ENCODE results near the gene SH3BP4. TPM values are rescaled to one million over a fixed set of nuclear protein-coding genes. Genes with fewer than 3 reads are reported as not detected.

The SH3BP4 gene
- total and polyA plus RNA-seq, 4 donors, result 4.1 to 18.4 (median 12.2) TPM

DNA sequence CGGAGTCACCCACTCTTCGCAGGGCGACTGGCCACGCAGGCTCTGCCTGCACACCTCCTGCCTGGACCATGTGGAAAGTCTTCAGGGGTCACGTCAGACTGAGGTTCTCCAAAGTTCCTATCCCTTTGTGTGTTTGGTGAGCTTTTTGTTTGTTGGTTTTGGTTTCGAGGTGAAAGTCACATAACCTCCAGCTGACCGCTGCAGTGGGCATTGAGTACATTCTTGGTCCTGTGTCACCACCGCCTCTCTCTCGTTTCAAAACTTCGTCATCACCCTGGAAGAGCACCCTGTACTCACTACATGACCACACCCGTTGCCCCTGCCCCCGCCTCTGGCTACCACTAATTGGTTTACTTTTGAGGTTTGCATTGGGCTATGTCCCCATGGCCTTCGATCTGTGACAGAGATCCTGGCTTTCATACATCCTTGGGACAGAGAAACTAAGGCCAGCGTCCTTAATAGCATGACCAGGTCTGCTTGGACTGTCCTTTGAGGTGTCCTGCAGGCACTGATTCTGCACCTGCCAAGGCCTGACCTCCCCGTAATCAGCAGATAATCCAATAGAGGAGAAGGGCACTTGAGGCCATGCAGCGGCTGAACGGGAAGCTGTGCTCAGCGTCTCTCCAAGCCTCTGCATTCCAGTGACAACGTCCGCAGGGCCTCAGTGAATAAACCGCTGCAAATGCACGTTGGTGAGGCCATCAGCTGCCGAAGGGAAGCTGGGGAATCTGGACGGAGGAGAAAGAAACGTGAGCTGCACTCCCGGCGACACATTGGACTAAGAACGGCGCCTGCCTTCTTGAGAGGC is 46.8 kb downstream of the SH3BP4 start (continued):
- TF ChIP-seq ZBTB33 (IDR thresholded peaks at IDR 0.05) (peak; percentile 85), GABPA (IDR thresholded peaks at IDR 0.05 in 1 of 2, conservative IDR thresholded peaks at IDR 0.05 in 1 of 2) (peak in 1 of 2 donors; percentile 58), MAX (IDR thresholded peaks at IDR 0.05) (peak; percentile 86), SP1 (IDR thresholded peaks at IDR 0.05) (peak; percentile 98), FOXA1 (IDR thresholded peaks at IDR 0.05) (peak; percentile 73), ATF3 (IDR thresholded peaks at IDR 0.05) (peak; percentile 74), YY1 (IDR thresholded peaks at IDR 0.05) (peak; percentile 84), RXRA (IDR thresholded peaks at IDR 0.05) (peak; percentile 97 to 99), FOXA2 (IDR thresholded peaks at IDR 0.05) (no peak), HNF4G (IDR thresholded peaks at IDR 0.05) (peak; percentile 73)

DNA sequence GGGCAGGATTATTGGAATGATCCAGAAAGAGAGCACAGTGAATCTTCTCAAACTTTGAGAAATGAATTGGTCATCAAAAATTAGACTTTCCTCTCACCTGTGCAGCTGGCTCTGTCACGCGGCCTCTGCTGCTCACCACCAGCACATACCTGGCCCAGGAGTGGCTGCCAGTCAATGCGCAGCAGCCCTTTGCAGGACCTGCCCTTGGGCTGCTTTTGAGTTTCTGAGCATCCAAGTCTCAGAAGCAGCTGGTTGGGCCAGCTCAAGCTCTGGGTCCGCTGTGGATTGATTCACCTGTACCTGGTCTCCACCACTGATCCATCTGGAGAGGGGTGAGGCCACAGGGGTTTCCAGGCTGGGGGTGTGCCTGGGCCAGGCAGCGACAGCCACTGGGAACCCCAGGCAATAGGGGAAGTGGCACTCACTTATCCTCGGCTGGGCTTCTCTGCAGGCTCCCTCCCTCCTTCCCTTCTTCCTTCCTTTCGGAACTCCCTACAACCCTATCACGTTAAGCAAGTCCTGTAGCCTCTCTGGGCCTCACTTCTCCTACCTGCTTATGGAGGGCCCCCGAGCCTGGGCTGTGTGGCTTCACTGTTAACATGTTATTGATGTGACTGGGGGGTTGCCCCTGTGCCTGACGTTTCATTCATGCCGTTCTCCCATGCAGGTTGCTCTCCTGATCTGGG is 48.1 kb downstream of the SH3BP4 start:
- peak overlapping the region in 1 of 2 donors; percentile 82 for H3K9ac ChIP-seq (ENCODE audit: low read depth in 1 of 2, low read length in 2 of 2)
- H3K9me3 ChIP-seq (ENCODE audit: control insufficient read depth in 4 of 4, low read length in 3 of 4), result no peaks in the 10 kb centered on the region
- H3K27me3 ChIP-seq (ENCODE audit: control insufficient read depth in 4 of 4, insufficient read depth in 4 of 4, low read length in 3 of 4), result no peaks in the 10 kb centered on the region
- H3K36me3 ChIP-seq (ENCODE audit: control insufficient read depth in 4 of 4, insufficient read depth in 3 of 4, low read depth in 1 of 4, low read length in 3 of 4), result peaks cover 0 to 2% (median 0%) of the 10 kb centered on the region in 4 donors
- no peak for DNase-seq (ENCODE audit: low spot score)
- peak overlapping the region; percentile 92 to 97 for H3K27ac ChIP-seq (ENCODE audit: low read depth in 1 of 2, low read length in 2 of 2)
- WGBS, result 69% methylated on average over 11 of the region's 11 CpGs
- no peak overlapping the region for H3K4me3 ChIP-seq (ENCODE audit: low read depth in 1 of 3, low read length in 3 of 3)
- H3K4me1 ChIP-seq (ENCODE audit: control insufficient read depth in 4 of 4, insufficient read depth in 4 of 4, low read length in 3 of 4), result peaks cover 29 to 69% (median 47%) of the 10 kb centered on the region in 4 donors
- TF ChIP-seq EGR1 (IDR thresholded peaks at IDR 0.05; ENCODE audit: low read depth in 2 of 2) (no peak), FOXA2 (IDR thresholded peaks at IDR 0.05) (no peak), HNF4A (conservative IDR thresholded peaks at IDR 0.05) (no peak)
- TF ChIP-seq, protein P1, sequence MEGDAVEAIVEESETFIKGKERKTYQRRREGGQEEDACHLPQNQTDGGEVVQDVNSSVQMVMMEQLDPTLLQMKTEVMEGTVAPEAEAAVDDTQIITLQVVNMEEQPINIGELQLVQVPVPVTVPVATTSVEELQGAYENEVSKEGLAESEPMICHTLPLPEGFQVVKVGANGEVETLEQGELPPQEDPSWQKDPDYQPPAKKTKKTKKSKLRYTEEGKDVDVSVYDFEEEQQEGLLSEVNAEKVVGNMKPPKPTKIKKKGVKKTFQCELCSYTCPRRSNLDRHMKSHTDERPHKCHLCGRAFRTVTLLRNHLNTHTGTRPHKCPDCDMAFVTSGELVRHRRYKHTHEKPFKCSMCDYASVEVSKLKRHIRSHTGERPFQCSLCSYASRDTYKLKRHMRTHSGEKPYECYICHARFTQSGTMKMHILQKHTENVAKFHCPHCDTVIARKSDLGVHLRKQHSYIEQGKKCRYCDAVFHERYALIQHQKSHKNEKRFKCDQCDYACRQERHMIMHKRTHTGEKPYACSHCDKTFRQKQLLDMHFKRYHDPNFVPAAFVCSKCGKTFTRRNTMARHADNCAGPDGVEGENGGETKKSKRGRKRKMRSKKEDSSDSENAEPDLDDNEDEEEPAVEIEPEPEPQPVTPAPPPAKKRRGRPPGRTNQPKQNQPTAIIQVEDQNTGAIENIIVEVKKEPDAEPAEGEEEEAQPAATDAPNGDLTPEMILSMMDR (IDR thresholded peaks at IDR 0.05; ENCODE audit: low read depth, low read length, missing input control), result no peak
